DOHH2 (cell line): ENCODE results near the gene SEMA6A.

Experiments used
- EZH2phosphoT487 ChIP-seq: fragments of 200-600 bp; sonication (generic); IDR thresholded peaks from 2 replicates; pipeline ENCODE4 v1.6.1; 2017; ENCODE audit warnings: borderline replicate concordance, mild to moderate bottlenecking, antibody characterized with exemption, low read length, moderate library complexity, mixed read lengths
- TF ChIP-seq, protein P1 (sequence below): fragments of 200-600 bp; sonication (generic); IDR thresholded peaks from one replicate; pipeline ENCODE4 v1.5.1; 2014; ENCODE audit warnings: antibody characterized with exemption, mild to moderate bottlenecking, low read depth, low read length; ENCODE audit not compliant: poor library complexity, severe bottlenecking

DNA sequence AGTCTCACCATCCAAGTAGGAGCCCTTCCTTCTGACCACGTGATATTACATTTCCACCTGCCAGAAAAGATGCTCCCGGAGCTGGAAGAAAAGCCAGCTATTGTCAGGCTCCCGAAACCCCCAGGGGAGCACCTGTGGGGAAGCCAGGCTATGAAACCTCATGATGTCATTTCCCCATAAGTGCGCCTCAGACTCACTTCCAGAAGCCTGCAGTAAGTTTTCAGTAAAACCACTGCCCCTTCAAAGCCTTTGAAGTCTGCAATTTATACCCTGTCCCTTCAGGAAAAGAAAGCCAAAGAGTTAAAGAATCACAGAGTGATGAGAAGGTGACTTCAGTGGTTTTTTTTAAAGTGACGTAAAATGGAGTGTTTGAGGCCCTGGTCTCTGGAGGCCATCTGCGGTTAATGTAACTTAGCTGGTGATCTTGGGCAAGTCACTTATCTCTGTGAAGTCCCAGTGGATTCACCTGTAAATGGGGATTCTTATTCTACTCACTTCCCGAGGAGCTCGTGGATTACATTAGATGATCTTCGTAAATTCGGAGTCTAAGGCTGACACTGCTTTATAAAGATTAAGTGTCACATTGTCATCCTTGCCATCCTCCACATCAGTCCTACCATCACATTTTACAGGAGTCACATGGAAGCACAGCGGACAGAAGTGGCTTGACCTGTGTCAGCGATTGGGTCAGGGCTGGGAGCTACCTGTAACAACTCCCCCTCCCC, 2.6 kb upstream of the SEMA6A start:
- TF ChIP-seq, protein P1, sequence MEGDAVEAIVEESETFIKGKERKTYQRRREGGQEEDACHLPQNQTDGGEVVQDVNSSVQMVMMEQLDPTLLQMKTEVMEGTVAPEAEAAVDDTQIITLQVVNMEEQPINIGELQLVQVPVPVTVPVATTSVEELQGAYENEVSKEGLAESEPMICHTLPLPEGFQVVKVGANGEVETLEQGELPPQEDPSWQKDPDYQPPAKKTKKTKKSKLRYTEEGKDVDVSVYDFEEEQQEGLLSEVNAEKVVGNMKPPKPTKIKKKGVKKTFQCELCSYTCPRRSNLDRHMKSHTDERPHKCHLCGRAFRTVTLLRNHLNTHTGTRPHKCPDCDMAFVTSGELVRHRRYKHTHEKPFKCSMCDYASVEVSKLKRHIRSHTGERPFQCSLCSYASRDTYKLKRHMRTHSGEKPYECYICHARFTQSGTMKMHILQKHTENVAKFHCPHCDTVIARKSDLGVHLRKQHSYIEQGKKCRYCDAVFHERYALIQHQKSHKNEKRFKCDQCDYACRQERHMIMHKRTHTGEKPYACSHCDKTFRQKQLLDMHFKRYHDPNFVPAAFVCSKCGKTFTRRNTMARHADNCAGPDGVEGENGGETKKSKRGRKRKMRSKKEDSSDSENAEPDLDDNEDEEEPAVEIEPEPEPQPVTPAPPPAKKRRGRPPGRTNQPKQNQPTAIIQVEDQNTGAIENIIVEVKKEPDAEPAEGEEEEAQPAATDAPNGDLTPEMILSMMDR, result no peak
- no peak for TF ChIP-seq EZH2phosphoT487
